GM18502 (cell line): Measurements from ENCODE around the gene RBBP4.
"Not testable (repeated sequence)": the region's sequence is repeated elsewhere in the genome, so short reads cannot be mapped to it uniquely, and the experiment has no call there.

ENCODE experiments used
- ATAC-seq: cut with Tn5 transposase; IDR thresholded peaks from one replicate; pipeline ENCODE4 v1.9.1; 2021; ENCODE audit warnings: mild to moderate bottlenecking; ENCODE audit not compliant: unreplicated experiment, poor library complexity

RBBP4 gene

DNA sequence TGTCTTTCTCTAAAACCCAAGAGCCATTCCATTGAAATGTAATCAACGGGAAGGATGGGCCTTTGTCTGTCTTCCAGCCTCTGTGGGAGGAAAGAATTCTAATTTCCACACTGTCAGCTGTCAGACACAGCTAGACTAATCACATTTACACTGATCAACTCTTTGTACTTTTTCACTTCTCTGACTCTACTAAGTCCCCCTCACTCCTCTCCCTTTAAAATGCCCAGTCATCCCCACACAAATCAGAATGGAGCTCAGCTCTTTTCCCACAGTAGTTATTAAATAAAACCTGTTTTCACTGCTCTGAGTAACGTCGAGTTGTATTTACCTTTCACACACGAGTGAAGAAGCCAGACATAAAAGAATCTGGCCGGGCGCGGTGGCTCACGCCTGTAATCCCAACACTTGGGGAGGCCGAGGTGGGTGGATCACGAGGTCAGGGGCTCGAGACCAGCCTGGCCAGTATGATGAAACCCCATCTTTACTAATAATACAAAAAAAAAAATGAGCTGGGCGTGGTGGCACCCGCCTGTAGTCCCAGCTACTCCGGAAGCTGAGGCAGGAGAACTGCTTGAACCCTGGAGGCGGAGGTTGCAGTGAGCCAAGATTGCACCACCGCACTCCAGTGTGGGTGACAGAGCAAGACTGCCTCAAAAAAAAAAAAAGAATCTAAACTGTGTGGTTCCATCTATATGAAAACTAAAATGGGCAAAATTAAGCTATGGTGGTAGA lies 13.9 kb upstream of the RBBP4 start:
- ATAC-seq = no peak

DNA sequence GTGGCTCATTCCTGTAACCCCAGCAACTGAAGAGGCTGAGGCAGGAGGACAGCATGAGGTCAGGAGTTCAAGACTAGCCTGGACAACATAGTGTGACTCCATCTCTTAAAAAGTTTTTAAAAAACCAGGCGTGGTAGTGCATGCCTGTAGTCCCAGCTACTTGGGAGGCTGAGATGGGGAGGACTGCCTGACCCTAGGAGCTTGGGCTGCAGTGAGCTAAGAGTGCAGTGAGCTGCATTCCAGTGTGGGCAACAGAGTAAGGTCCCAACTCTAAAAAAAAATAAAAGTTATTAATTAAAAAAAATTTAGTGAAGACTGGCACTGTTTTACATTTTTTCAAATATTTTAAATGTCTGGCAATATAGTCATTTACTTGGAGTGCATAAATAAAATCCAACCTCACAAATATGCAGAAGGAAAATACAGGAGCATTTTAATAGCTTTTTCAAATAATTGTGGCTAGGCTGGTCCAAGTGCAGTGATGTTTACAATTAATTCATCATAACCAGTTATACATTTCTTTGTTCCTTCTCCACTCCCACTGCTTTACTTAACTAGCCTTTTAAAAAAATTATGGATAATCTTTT lies 11.4 kb upstream of the RBBP4 start:
- ATAC-seq = no peak

DNA sequence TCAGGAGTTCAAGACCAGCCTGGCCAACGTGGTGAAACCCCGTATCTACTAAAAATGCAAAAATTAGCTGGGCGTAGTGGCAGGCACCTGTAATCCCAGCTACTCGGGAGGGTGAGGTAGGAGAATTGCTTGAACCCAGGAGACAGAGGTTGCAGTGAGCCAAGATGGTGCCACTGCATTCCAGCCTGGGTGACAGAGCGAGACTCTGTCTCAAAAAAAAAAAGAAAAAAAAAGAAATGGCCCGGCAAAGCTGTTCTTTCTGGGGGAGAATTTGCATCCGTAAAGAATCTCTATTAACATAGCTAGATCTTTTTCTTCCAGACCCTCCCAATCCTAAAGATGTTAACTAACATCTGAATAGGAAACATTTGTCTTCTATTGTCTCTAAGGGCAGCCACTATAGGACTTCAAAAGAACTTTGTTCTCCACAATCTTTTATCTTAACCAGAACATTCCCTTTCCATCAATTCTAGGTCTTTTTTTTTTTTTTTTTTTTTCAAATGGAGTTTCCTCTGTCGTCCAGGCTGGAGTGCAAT lies 8.6 kb upstream of the RBBP4 start:
- ATAC-seq = not testable (repeated sequence)

DNA sequence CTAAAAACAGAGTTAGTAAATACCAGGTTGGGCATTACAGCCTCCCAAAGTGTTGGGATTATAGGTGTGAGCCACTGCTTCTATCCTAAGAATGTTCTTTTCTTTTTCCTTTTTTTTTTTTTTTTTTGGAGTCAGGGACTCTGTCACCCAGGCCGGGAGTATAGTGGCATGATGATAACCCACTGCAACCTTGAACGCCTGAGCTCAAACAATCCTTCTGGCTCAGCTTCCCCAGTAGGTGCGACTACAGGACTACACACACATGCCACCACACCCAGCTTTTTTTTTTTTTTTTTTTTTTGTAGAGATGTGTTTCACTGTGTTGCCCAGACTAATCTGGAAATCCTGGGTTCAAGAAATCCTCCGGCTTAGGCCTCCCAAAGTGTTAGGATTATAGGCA lies 6.6 kb upstream of the RBBP4 start:
- no peak for ATAC-seq

DNA sequence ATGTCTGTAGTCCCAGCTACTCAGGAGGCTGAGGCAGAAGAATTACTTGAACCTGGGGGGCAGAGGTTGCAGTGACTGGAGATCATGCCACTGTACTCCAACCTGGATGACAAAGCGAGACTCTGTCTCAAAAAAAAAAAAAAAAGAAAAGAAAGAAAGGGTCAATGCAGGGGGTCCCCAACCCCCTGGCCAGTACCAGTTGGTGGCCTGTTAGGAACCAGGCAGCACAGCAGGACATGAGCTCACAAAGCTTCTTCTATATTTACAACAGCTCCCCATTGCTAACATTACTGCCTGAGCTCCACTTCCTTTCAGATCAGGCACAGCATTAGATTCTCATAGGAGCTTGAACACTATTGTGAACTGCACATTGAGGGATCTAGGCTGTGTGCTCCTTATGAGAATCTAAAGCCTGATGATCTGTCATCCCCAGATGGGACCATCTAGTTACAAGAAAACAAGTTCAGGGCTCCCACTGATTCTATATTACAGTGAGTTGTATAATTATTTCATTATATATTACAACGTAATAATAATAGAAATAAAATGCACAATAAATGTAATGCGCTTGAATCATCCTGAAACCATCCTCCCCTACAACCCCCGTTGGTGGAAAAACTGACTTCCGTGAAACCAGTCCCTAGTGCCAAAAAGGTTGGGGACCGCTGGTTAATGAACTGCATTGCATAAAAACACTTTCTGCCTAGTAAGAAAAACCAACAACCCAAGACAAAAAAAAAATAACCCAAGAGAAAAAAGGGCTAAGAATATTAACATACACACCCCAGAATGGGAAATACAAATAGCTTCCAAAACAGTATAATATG lies 3.5 kb upstream of the RBBP4 start:
- no peak for ATAC-seq

DNA sequence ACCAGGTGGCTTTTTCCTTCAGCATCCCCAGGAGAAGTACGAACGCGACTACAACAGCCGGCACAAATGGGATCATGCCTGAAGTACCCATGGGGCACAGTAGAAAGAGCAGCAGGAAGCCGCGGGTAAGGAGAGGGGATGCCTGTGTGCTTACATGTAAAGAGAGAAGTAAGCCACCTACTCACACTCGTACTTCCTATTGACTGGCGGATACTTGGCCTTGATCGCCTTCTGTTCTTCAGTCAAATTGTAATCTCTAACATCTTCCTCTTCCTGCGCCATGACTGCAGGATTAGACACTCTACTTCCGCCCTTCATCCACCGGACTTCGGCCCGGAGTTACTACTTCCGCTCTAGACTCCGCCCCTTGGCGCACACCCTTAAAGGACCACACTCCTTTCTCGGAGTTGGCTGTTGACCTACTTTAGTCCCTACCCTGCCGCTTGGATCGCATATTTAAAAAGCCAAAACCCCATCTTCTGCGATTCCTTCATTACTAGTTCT lies 708 bp upstream of the RBBP4 start, which contains the start of gene ZBTB8OS:
Gene ZBTB8OS (minus strand): TSS at position 303 of the 504 bp plus-strand sequence. CDS start 21 bp downstream, at position 282.
- peak; percentile 70 for ATAC-seq

DNA sequence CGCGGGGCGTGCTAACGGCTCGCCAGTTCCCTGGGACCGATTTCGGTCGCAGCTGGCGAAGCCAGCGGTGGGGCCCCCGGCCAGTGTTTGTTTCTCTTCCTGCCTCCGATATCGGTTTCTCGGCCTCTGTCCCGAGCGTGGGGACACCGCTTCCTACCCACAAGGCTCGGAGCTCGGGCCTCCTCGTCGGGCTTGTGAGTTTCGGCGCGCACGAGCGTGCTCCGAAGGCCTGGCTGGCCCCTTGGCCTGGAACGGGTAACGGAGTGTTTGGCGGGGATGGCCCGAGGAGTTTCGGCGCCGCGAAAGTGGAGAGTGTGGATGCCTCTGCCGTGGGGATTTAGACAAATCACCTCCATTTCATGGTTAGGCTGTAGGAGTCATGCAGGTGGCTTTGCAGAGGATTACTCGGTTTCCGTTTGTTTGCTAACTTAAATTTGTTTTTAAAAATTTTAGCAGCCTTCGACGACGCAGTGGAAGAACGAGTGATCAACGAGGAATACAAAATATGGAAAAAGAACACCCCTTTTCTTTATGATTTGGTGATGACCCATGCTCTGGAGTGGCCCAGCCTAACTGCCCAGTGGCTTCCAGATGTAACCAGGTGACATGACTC lies 559 bp downstream of the RBBP4 start:
- ATAC-seq = peak; percentile 27

DNA sequence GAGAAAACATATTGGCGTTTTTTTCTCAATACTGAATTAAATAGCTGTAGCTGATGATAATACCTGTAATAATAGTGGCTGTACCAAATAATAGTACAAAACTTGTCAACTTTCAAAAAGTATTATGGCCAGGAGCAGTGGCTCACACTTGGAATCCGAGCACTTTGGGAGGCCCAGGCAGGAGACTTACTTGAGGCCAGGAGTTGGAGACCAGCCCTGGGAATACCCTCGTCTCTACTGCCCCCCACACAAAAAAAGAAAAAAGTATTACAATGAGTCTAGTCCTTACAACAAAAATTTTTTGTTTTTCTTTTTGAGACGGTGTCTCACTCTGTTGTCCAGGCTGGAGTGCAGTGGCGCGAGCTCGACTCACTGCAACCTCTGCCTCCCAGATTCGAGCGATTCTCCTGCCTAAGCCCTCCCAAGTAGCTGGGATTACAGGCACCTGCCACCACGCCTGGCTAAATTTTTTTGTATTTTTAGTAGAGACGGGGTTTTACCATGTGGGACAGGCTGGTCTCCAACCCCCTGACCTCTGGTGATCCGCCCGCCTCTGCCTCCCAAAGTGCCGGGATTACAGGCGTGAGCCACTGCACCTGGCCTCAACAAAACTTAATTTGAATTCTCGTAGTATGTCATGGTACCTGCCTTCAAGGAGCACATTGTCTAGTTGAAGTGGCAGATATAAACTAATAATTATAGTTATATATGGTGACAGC lies 1.4 kb downstream of the RBBP4 start:
- ATAC-seq = no peak

DNA sequence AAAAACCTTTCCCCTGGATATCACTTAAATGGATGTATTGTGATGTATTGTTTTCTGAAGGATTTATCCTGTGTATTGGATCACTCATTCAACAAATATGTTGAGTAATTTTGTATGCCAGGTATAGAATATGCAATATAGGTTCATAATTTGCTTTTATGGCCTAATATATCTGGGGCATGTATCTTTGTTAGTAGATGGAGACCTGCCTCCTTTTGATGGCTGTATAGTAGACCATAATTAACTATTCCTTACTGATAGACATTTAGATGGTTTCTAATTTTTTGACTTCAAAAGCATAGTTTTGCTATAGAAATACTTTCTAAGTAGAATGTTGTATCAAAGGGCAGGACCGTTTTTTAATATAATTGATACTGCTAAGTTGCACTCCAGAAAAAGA lies 8.6 kb downstream of the RBBP4 start:
- no peak for ATAC-seq

DNA sequence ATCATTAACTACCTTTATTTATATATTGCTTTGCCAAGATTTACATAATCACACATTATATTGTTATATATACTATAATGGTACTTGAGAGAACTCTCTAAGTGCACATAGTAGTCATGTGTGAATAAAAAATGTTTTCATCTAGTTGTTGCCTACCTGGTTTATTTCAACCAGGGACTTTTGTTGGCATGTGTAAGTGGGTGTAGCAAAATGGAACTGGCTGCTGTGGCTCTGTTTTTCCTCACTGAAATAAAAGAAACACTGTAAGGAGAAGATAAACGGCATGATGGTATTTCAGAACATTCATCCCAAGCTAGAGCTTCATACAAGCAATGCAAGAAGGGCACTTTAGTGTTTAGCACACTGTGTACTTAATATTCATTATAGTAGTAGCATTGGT lies 14.9 kb downstream of the RBBP4 start:
- no peak for ATAC-seq

DNA sequence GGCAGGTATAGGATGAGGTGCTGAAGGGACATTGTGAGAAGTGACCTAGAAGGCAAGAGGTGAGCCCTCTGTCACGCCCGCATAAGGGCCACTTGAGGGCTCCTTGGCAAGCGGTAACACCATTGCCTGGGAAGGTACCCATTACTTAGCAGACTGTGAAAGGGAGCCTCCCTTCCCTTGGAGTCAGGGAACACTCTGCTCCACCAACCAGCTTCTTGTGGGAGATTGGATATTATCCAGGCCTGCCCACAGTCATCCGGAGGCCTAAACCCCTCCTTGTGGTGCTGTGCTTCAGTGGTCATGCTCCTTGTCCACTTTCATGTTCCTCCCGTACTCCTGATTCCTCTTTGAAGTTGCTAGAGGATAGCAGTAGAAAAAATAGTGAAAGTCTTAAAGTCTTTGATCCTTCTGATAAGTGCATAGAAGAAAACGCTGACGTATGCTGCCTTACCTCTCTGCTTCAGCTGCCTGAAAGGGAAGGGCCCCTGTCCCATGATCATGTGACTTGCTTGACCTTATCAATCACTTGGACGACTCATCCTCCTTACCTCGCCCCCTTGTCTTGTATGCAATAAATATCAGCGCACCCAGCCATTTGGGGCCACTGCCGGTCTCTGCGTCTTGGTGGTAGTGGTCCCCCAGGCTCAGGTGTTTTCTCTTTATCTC lies 16.0 kb downstream of the RBBP4 start:
- ATAC-seq = no peak

DNA sequence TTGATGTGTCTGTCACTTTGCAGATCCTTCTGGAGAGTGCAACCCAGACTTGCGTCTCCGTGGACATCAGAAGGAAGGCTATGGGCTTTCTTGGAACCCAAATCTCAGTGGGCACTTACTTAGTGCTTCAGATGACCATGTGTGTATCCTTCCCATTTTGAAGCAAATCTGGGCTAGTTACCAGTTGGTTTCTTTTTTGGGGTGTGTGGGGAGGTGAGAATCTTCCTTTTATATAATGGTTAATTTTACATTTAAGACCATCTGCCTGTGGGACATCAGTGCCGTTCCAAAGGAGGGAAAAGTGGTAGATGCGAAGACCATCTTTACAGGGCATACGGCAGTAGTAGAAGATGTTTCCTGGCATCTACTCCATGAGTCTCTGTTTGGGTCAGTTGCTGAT lies 17.7 kb downstream of the RBBP4 start:
- ATAC-seq = not testable (repeated sequence)

DNA sequence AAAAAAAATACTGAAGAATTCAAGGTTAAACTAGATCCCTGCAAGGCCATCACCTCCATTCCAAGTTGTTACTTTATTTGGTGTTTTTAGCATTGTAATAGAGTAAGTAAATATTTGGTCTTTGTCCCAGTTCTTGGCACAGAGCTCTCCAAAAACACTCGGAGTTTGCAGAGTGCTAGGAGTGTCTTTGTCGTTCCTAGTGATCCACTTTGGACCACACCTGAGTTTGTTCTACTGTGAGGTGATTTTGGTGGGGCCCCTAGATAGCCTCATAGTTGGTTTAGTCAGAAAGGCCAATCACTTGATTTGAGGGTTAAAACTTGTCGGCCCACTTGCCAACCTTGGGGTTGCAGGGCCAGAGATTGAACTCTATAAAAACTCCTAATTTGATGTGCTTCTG lies 25.9 kb downstream of the RBBP4 start:
- ATAC-seq = no peak

DNA sequence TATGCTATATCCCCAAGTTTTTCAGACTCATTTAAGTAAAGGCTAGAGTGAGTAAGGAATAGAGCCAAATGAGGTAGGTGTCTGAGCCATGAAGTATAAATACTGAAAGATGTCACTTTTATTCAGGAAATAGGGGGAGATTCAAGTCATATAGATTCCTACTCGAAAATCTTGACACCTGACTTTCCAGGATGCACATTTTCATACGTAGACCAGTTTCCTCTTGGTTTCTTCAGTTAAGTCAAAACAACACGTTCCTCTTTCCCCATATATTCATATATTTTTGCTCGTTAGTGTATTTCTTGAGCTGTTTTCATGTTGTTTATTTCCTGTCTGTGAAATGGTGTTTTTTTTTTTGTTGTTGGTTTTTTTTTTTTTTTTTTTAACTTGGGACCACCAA lies 29.0 kb downstream of the RBBP4 start:
- not testable (repeated sequence) for ATAC-seq

DNA sequence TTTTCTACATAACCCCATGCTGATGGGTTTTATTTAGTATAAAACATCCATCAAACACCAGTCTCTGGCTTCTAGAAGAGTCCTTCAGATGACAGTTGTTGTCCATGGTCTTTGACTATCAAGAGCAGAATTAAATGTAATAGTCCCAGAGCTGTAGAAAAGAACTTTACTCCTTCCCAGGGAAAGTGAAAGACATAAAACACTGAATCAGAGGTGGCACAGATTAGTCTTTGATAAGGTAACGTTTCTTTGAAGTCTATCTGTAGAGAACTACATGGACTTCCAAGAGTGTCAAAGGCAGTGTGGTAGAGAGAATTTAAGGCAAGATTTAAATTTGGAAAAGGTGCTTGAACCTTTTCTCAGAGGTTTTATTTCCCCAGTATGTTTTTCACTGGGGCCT lies 29.6 kb downstream of the RBBP4 start:
- ATAC-seq = no peak

DNA sequence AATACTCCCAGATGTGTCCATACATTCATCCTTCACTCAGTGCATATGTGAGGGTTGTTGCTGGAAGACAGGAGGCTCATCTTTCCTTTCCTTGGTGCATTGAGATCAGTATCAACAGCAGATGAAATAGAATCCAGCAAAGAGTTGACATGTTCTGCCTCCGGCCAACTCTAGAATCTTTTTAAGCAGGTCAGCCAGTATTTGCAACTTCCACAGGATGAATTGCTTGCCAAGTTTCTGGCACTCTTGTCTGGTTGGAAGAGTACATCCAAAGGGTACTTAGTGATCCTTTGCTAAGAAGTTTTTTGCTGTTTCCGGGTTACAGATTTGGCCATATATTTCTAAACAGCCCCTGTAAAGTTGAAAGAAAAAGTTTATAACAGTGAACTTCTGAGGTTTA lies 30.5 kb downstream of the RBBP4 start:
- ATAC-seq = no peak

DNA sequence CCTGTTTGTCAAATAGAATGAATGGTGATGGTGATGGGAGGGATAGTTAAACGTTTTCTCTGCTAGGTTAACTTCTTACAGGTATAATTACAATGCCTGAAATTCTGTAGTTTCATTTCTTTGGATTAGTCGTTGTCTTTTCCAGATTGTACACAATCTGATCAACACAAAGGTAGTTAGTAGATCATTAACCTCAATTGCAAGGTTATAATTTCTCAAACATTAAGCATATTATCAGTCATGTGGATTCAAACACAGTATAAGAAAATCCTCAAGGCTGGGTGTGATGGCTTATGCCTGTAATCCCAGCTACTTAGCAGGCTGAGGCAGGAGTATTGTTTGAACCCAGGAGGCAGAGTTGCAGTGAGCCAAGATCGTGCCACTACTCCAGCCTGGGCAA lies 31.0 kb downstream of the RBBP4 start:
- no peak for ATAC-seq

DNA sequence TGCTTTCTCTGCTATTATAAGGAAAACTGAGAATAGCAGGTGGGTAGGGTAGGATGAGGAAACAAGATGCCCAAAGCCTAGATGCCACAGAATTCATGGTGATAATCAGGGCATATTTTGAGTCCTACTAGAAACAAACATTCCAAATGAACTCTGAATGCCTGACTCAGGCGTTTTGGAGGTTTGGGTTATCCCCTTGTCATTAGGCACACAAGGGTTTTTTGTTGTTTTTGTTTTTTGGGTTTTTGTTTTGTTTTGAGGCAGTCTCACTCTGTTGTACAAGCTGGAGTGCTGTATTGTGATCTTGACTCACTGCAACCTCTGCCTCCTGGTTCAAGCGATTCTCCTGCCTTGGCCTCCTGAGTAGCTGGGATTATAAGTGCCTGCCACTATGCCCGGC lies 32.4 kb downstream of the RBBP4 start:
- no peak for ATAC-seq

DNA sequence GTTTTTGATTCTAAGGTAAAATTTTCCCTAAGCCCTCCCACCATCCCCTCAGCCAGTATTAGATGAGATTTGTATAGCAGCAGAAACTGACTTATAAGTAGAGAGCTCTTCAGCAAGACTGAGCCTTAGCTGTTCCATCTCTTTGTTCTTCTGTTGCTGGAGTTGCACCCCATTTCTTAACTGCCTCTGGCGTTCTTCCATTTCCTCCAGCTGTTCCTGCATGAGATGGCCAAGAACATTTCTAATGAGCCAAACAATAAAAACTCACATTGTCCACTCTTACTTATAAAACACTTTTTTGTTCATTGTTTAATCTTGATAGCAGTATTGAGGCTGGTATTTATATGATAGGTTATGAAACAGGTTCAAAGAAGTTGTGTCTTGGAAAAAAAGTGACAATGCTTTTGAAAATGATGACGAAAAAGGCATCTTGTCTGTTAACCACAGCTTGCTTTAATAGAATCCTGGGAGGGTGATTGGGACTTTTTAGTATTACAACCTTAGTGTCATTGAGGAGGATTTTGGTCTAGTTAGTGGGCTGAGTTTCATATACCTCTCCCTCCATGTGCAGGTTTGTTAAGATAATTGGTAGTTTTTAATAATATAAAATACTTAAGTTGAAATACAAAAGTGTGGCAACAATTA lies 33.3 kb downstream of the RBBP4 start:
- no peak for ATAC-seq
